GM18951 (cell line): ENCODE measurements around the gene OR5P2.

ENCODE experiments used
- POLR2A ChIP-seq: IDR thresholded peaks from 4 replicates; pipeline ENCODE4 v1.6.1; 2011; ENCODE audit warnings: mild to moderate bottlenecking; ENCODE audit not compliant: insufficient read length, insufficient read depth; ENCODE audit errors: extremely low read depth
- in situ Hi-C: fragments of 300-500 bp; cut with MboI; formaldehyde crosslinking; loops from one replicate; pipeline ENCODE4 v1.12.0; 2022; ENCODE audit warnings: low sequenced_read_pairs, mixed read lengths, inconsistent platforms; ENCODE audit not compliant: unreplicated experiment

The OR5P2 gene

DNA sequence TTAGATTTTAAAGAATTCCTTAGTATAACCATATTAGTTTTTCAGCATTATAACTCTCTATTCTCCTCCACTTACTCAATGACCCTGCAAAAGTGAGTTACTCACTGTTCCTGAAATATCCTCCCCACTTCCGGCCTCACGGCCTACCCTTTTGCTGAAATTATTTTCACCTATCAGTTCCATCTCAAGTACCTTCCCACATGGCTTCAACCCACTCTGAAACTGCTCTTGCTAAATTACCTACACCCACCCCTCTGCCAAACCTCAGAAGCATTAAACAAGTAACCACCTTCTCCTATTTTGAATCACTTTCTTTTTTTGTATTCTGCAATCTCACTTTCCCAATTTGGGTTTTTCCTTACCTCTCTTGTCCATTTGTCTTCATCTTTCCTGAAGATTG, 37.7 kb downstream of the OR5P2 start:
- TF ChIP-seq POLR2A = no peak
- in situ Hi-C loops = no loop called here

DNA sequence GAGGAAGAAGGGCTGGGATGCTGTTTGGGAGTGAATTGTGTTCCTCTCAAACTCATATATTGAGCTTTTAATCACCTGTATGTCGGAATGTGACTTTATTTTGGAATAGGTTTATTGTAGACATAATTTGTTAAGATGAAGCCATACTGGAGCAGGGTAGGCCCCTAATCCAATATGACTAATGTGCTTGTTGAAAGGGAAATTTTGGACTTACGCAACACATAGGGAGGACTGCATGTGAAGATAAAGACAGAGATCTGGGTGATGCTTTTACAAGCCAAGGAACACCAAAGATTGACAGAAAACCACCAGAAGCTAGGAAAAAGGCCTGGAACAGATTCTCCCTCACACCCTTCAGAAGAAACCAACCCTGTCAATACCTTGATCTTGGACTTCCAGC, 47.3 kb downstream of the OR5P2 start:
- in situ Hi-C loops = no loop called here

More for the DNA sequence above, 47.3 kb downstream of the OR5P2 start:
- no peak for TF ChIP-seq POLR2A
